Frontal cortex (tissue), 4 donors: ENCODE measurements around the gene DRD4. TPM values are rescaled to one million over a fixed set of nuclear protein-coding genes. Genes with fewer than 3 reads are reported as not detected.
"Not testable (repeated sequence)": the region's sequence is repeated elsewhere in the genome, so short reads cannot be mapped to it uniquely, and the experiment has no call there.

Experiments
- DNase-seq, 2 donors: peaks; one replicate each; pipeline ENCODE4 v3.0.0; 2012; ENCODE audit warnings: low spot score in 2 of 2
- FAIRE-seq: peaks from 2 replicates; lab custom pipeline; 2012; peaks lifted over from hg19 to GRCh38; lab: Jason Lieb, UNC
- total RNA-seq: library from RNA; depleted of rRNA; stranded (reverse); fragments of >200 nt; gene quantifications from one replicate; pipeline ENCODE4 v1.2.3, GENCODE V29; 2014
- donor health status: control.
- donor health status: control.
- donor health status: control.

DRD4 gene
- total RNA-seq, 1 donor from 2014 or later: not detected

DNA sequence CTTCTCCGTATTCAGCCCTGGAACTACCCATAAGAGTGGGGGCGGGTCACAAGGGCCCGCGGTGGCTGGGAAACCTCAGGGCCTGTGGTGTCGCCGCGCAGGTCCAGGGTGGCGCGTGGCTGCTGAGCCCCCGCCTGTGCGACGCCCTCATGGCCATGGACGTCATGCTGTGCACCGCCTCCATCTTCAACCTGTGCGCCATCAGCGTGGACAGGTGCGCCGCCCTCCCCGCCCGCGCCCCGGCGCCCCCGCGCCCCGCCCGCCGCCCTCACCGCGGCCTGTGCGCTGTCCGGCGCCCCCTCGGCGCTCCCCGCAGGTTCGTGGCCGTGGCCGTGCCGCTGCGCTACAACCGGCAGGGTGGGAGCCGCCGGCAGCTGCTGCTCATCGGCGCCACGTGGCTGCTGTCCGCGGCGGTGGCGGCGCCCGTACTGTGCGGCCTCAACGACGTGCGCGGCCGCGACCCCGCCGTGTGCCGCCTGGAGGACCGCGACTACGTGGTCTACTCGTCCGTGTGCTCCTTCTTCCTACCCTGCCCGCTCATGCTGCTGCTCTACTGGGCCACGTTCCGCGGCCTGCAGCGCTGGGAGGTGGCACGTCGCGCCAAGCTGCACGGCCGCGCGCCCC, 2.4 kb downstream of the DRD4 start:
- DNase-seq: no peak
- no peak for FAIRE-seq

DNA sequence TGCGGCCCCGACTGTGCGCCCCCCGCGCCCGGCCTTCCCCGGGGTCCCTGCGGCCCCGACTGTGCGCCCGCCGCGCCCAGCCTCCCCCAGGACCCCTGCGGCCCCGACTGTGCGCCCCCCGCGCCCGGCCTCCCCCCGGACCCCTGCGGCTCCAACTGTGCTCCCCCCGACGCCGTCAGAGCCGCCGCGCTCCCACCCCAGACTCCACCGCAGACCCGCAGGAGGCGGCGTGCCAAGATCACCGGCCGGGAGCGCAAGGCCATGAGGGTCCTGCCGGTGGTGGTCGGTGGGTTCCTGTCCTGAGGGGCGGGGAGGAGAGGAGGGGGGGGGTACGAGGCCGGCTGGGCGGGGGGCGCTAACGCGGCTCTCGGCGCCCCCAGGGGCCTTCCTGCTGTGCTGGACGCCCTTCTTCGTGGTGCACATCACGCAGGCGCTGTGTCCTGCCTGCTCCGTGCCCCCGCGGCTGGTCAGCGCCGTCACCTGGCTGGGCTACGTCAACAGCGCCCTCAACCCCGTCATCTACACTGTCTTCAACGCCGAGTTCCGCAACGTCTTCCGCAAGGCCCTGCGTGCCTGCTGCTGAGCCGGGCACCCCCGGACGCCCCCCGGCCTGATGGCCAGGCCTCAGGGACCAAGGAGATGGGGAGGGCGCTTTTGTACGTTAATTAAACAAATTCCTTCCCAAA, 3.1 kb downstream of the DRD4 start:
- FAIRE-seq: no peak
- DNase-seq: no peak

DNA sequence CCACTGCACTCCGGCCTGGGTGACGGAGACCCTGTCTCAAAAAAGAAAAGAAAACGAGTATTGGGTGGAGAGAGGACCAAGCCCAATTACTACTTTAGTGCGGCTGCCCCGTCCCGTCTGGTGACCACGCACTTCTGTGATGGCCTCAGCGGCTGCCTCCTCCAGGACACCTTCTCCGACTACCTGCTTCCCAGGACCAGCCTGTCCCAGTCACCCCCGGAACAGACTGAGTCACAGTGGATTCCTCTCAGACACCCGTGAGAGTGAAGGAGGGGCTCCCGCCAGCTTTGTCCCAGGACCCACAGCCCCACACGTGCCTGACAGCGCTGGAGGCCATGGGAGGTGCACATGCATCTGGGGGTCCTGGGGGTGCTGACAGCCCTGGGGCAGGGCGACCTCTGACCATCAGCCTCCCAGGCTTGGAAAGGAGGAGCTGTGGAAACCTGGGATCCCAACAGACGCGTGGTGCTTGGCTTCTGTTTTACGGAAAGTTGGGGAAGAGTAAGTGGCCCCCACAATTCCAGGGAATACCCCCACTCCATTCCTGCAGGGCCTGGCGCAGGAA, 4.8 kb downstream of the DRD4 start:
- DNase-seq (no peak), FAIRE-seq (no peak)

- FAIRE-seq (no peak), DNase-seq (no peak)
These were observed 6.3 kb downstream of the DRD4 start for GRCh38 chr11:643366-643765.

DNA sequence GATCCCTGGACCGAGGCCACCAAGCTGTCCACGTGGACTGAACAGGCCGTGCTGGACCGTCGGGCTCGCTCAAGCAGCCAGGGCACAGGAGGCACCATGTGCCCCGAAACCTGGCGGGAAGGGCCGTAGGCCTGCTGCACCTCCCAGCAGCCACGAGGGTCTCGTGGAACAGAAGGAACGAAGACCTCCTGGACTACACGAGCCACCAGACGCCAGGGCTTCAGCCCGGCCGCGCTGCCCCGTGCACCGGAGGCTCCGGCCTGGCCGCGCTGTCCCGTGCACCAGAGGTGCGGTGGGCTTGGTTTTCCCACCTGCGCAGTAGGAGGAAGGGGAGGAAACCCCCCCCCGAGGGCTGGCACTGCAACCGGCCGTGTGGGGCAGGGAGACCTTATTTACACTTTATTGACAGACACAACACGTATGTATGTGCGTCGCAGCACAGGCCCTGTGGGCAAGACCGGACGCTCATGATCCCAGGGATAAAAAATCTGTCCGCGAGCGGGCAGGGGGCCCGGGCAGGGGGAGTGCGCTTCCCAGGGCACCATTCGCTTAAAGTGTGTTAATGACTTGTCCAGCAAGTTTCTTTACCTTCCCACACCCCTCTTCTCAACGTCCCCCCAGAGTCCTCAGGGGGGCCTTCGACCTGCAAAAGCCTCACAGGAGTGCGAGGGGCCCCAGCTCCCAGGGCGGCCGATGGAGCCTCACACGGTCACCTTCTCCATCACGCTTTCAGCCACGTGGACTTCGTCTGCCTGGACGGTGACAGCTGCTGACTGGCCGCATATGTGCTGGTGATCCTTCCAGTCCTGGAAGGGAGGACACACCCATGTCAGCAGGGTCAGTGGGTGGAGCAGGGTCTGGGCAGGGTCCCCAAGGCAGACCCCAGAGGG, 7.0 kb downstream of the DRD4 start:
- FAIRE-seq: no peak

GRCh38 chr11:645536-645935, 8.5 kb downstream of the DRD4 start:
- FAIRE-seq (no peak), DNase-seq (no peak)

More for the DNA sequence above, 7.0 kb downstream of the DRD4 start:
- DNase-seq: no peak

GRCh38 chr11:646214-646613, 9.1 kb downstream of the DRD4 start:
- DNase-seq: no peak
- no peak for FAIRE-seq

DNA sequence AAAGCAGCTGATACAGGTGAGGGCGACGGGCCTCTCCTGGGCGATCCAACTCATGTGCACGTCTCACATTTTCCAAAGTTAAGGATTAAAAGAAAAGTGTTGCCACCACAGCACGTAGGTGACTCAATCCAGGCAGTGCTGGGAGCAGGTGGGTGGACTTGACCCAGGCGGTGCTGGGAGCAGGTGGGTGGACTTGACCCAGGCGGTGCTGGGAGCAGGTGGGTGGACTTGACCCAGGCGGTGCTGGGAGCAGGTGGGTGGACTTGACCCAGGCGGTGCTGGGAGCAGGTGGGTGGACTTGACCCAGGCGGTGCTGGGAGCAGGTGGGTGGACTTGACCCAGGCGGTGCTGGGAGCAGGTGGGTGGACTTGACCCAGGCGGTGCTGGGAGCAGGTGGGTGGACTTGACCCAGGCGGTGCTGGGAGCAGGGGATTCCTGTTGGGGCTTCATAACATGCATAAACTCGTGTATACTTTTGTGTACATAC, 10.6 kb downstream of the DRD4 start:
- FAIRE-seq, DNase-seq: not testable (repeated sequence)

- DNase-seq (no peak), FAIRE-seq (no peak)
These were observed 13.4 kb downstream of the DRD4 start for GRCh38 chr11:650482-650881.

DNA sequence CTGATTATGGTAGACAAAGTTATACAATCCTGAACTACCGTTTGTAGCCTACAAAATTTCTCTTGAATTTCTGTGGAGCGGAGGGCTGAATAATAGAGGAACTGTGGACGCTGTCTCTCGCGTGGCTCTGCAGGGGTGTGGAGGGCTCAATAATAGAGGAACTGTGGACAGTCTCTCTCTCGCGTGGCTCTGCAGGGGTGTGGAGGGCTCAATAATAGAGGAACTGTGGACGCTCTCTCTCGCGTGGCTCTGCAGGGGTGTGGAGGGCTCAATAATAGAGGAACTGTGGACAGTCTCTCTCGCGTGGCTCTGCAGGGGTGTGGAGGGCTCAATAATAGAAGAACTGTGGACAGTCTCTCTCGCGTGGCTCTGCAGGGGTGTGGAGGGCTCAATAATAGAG, 16.1 kb downstream of the DRD4 start:
- DNase-seq, FAIRE-seq: not testable (repeated sequence)

DNA sequence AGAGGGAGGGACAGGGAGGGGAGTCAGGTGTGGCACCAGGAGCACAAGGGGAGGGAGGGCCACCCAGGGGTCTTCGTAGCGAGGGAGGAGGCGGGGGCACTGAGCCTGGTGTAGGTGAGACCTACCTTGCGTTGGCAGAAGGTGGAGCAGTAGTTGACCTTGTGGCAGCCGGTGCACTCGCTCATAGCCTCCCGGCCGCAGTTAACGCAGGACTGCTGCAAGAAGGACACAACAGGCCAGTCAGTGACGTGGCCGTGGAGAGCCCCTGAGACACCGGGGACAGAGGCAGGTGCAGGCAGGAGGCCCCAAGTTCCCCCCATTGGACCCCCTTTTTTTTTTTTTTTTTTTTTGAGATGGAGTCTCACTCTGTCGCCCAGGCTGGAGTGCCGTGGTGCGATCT, 16.8 kb downstream of the DRD4 start:
- DNase-seq: no peak
- no peak for FAIRE-seq

DNA sequence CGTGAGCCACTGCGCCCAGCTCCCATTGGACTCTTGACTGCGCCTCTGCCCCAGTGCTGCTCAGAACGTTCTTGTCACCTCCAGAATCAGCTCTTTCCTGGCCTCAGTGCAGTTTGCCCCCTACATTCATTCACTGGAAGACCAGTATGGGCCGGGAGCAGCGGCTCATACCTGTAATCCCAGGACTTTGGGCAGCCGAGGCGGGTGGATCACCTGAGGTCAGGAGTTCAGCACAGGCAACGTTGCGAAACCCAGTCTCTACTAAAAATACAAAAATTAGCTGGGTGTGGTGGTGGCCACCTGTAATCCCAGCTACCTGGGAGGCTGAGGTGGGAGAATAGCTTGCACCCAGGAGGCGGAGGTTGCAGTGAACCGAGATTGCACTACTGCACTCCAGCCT, 17.4 kb downstream of the DRD4 start:
- DNase-seq, FAIRE-seq: not testable (repeated sequence)

- FAIRE-seq (no peak), DNase-seq (no peak)
These were observed 18.1 kb downstream of the DRD4 start for GRCh38 chr11:655036-655726.

- DNase-seq (no peak), FAIRE-seq (no peak)
These were observed 19.4 kb downstream of the DRD4 start for GRCh38 chr11:656426-656825.

- FAIRE-seq (no peak), DNase-seq (no peak)
These were observed 19.8 kb downstream of the DRD4 start for GRCh38 chr11:656866-657265.

DNA sequence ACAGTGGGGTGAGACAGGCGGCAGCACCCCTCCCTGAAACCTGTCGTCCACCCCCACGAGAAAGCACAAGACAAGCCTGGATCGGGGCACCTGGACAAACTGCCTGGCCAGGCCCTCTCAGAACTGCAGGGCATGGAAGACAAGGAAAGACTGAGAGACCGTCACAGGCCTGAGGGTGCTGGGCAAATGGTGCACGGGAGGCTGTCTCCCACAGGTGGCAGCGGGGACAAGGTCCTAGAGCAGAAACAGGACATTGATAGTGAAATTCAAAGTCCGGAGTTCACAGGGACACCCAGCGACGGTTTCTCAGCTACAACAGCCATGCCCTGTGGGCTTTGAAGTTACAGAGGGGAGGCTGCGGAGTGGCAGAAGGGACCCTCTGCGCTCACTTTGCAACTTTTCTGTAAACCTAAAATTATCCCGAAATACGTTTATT, 20.6 kb downstream of the DRD4 start:
- FAIRE-seq (no peak), DNase-seq (no peak)

GRCh38 chr11:659532-660085, 22.5 kb downstream of the DRD4 start:
- no peak for DNase-seq
- FAIRE-seq: no peak

- FAIRE-seq (no peak), DNase-seq (no peak)
These were observed 23.2 kb downstream of the DRD4 start for GRCh38 chr11:660281-660680.

GRCh38 chr11:660681-661444, 23.8 kb downstream of the DRD4 start:
- no peak for FAIRE-seq
- DNase-seq: no peak
